HG03175 (cell line): ENCODE data around the gene CLRN2.

Experiments used
- ATAC-seq: cut with Tn5 transposase; IDR thresholded peaks from one replicate; pipeline ENCODE4 v1.9.1; 2021; ENCODE audit warnings: mild to moderate bottlenecking, moderate library complexity; ENCODE audit not compliant: unreplicated experiment

Gene CLRN2

GRCh38 chr4:17514865-17515264 is at the start of gene CLRN2:
Gene CLRN2, plus strand, starts transcription at chr4:17515165. Its CDS starts 102 bp downstream, at chr4:17515267.
- ATAC-seq, result no peak

GRCh38 chr4:17468619-17469221 is 46.2 kb upstream of the CLRN2 start:
- ATAC-seq, result no peak

- ATAC-seq, result no peak
Measured at GRCh38 chr4:17469931-17470674, 44.9 kb upstream of the CLRN2 start.

- no peak for ATAC-seq
Measured at GRCh38 chr4:17475481-17475880, 39.5 kb upstream of the CLRN2 start.

GRCh38 chr4:17476853-17477252 is 38.1 kb upstream of the CLRN2 start:
- no peak for ATAC-seq

- no peak for ATAC-seq
Measured at GRCh38 chr4:17477774-17478472, 37.0 kb upstream of the CLRN2 start.

- ATAC-seq, result no peak
Measured at GRCh38 chr4:17480210-17480927, 34.6 kb upstream of the CLRN2 start.

- no peak for ATAC-seq
Measured at GRCh38 chr4:17480955-17481354, 34.0 kb upstream of the CLRN2 start.

GRCh38 chr4:17482716-17483115 is 32.2 kb upstream of the CLRN2 start:
- ATAC-seq, result no peak

GRCh38 chr4:17489123-17489522 is 25.8 kb upstream of the CLRN2 start:
- no peak for ATAC-seq

GRCh38 chr4:17489721-17490120 is 25.2 kb upstream of the CLRN2 start:
- ATAC-seq, result no peak

- ATAC-seq, result no peak
Measured at GRCh38 chr4:17490575-17491059, 24.3 kb upstream of the CLRN2 start.

GRCh38 chr4:17491196-17491595 is 23.8 kb upstream of the CLRN2 start:
- no peak for ATAC-seq

- no peak for ATAC-seq
Measured at GRCh38 chr4:17492058-17492741, 22.8 kb upstream of the CLRN2 start.

GRCh38 chr4:17492876-17493275 is 22.1 kb upstream of the CLRN2 start:
- ATAC-seq, result no peak

GRCh38 chr4:17493619-17494018 is 21.3 kb upstream of the CLRN2 start:
- no peak for ATAC-seq

GRCh38 chr4:17494258-17495190 is 20.4 kb upstream of the CLRN2 start:
- no peak for ATAC-seq

- no peak for ATAC-seq
Measured at GRCh38 chr4:17497890-17498523, 17.0 kb upstream of the CLRN2 start.

- ATAC-seq, result no peak
Measured at GRCh38 chr4:17500574-17500973, 14.4 kb upstream of the CLRN2 start.
